Activated CD8-positive, alpha-beta T cell treated with anti-CD3 and anti-CD28 coated beads for 36 hours (primary cell): ENCODE measurements around the gene PRADC1. TPM values are rescaled to one million over a fixed set of nuclear protein-coding genes. Genes with fewer than 3 reads are reported as not detected.
A peak's percentile ranks its signal among the peaks of the same experiment; 100 is the strongest.

ENCODE experiments used
- ATAC-seq: fragments of 200-7000 bp; cut with Tn5 transposase; one replicate; pipeline ENCODE4 v1.10.0; 2021; ENCODE audit warnings: mild to moderate bottlenecking, moderate library complexity
- CTCF ChIA-PET: fragments of 350-600 bp; sonication (Branson Sonifier 250); formaldehyde crosslinking; loops from one replicate; lab custom pipeline; 2021; ENCODE audit warnings: antibody characterized with exemption; lab: Charles Lee
- POLR2A ChIA-PET: fragments of 350-600 bp; sonication (Branson Sonifier 250); formaldehyde crosslinking; loops from one replicate; lab custom pipeline; 2021; ENCODE audit warnings: antibody characterized with exemption; lab: Charles Lee
- DNase-seq: peaks from one replicate; pipeline ENCODE4 v3.0.0-alpha.2; 2020
- H3K27ac Mint-ChIP-seq: one replicate; pipeline ENCODE4 v1.8.0; 2021; ENCODE audit warnings: mild to moderate bottlenecking, mixed read lengths
- H3K27me3 Mint-ChIP-seq: one replicate; pipeline ENCODE4 v1.8.0; 2021; ENCODE audit warnings: mixed read lengths
- H3K36me3 Mint-ChIP-seq: one replicate; pipeline ENCODE4 v1.8.0; 2021; ENCODE audit warnings: low read depth, mixed read lengths
- H3K4me1 Mint-ChIP-seq: one replicate; pipeline ENCODE4 v1.8.0; 2021; ENCODE audit warnings: low read depth, mixed read lengths
- H3K4me3 Mint-ChIP-seq: one replicate; pipeline ENCODE4 v1.8.0; 2021; ENCODE audit warnings: mild to moderate bottlenecking, moderate library complexity, mixed read lengths
- H3K9me3 Mint-ChIP-seq: one replicate; pipeline ENCODE4 v1.8.0; 2021; ENCODE audit warnings: mixed read lengths
- CTCF ChIP-seq: fragments of 200-600 bp; IDR thresholded peaks from one replicate; pipeline ENCODE4 v1.8.0; 2022; ENCODE audit warnings: antibody characterized with exemption, mild to moderate bottlenecking
- intact Hi-C: fragments of 100-400 bp; cut with micrococcal nuclease; formaldehyde crosslinking; loops from one replicate; pipeline ENCODE4 v1.10.0; 2022
- total RNA-seq, 2 experiments: library from RNA; stranded (reverse); gene quantifications; one replicate each; pipeline ENCODE4 v1.2.3, GENCODE V29; 2021

Gene PRADC1
- total RNA-seq, 2 experiments from 2014 or later: 12.4 to 16.2 TPM

GRCh38 chr2:73257425-73258125 lies 24.5 kb upstream of the PRADC1 start:
- DNase-seq (peak; percentile 26), ATAC-seq (no peak)
- no peak for TF ChIP-seq CTCF
- Mint-ChIP-seq H3K4me1 (peaks cover 3% of the 10 kb centered on the region), H3K9me3 (no peaks in the 10 kb centered on the region), H3K4me3 (no peak overlapping the region), H3K27me3 (no peaks in the 10 kb centered on the region), H3K27ac (peak overlapping the region; percentile 15), H3K36me3 (peaks cover 25% of the 10 kb centered on the region)
- ChIA-PET POLR2A (interaction anchor here (0.6 to 1.7 kb wide), 10 partner anchors 10 to 145 kb away, joined by 3 to 9 read pairs (median 4); partner anchors contain the start of genes EGR4 and RAB11FIP5), CTCF (interaction anchor here (0.7 to 1.7 kb wide), 3 partner anchors 10 to 33 kb away, joined by 3 to 4 read pairs (median 3); no protein-coding TSS in a partner anchor)
- intact Hi-C loops: no loop called here

GRCh38 chr2:73257021-73257420 lies 24.0 kb upstream of the PRADC1 start:
- no peak for TF ChIP-seq CTCF
- no peak for ATAC-seq
- POLR2A ChIA-PET: interaction anchor here (0.7 to 1.7 kb wide), 9 partner anchors 9 to 37 kb away, joined by 3 to 9 read pairs (median 4); partner anchors contain the start of gene EGR4
- intact Hi-C loops: no loop called here
- CTCF ChIA-PET: interaction anchor here (1.2 kb wide), 1 partner anchor 11 kb away, joined by 3 read pairs; no protein-coding TSS in a partner anchor
- Mint-ChIP-seq H3K4me1 (peaks cover 3% of the 10 kb centered on the region), H3K27ac (peak overlapping the region; percentile 15), H3K4me3 (no peak overlapping the region), H3K27me3 (no peaks in the 10 kb centered on the region), H3K9me3 (no peaks in the 10 kb centered on the region), H3K36me3 (peaks cover 24% of the 10 kb centered on the region)
- DNase-seq: no peak

- H3K36me3 Mint-ChIP-seq: peaks cover 23% of the 10 kb centered on the region
- DNase-seq: no peak
- H3K4me3 Mint-ChIP-seq: no peak overlapping the region
- H3K4me1 Mint-ChIP-seq: peaks cover 3% of the 10 kb centered on the region
- intact Hi-C loops: no loop called here
- peak overlapping the region; percentile 15 for H3K27ac Mint-ChIP-seq
- no peak for TF ChIP-seq CTCF
- ChIA-PET POLR2A (interaction anchor here (0.8 to 7.9 kb wide), 7 partner anchors 9 to 37 kb away, joined by 3 to 97 read pairs (median 4); partner anchors contain the start of genes CCT7, EGR4 and PRADC1), CTCF (interaction anchor here (1.2 kb wide), 1 partner anchor 11 kb away, joined by 3 read pairs; no protein-coding TSS in a partner anchor)
- H3K9me3 Mint-ChIP-seq: no peaks in the 10 kb centered on the region
- no peak for ATAC-seq
- H3K27me3 Mint-ChIP-seq: no peaks in the 10 kb centered on the region
Measured at GRCh38 chr2:73256618-73256922, 23.5 kb upstream of the PRADC1 start.

GRCh38 chr2:73255907-73256617 lies 23.0 kb upstream of the PRADC1 start:
- Mint-ChIP-seq H3K27me3 (no peaks in the 10 kb centered on the region), H3K27ac (no peak overlapping the region), H3K4me1 (peaks cover 3% of the 10 kb centered on the region), H3K9me3 (no peaks in the 10 kb centered on the region), H3K4me3 (no peak overlapping the region), H3K36me3 (peaks cover 22% of the 10 kb centered on the region)
- ATAC-seq: no peak
- POLR2A ChIA-PET: interaction anchor here (1.0 to 7.9 kb wide), 5 partner anchors 8 to 26 kb away, joined by 3 to 97 read pairs (median 4); partner anchors contain the start of genes CCT7 and PRADC1
- no peak for TF ChIP-seq CTCF
- DNase-seq: no peak
- intact Hi-C loops: no loop called here
- CTCF ChIA-PET: no interaction called here
